CD4-positive, alpha-beta T cell treated with Interleukin-1 beta for 1 hour (primary cell): ENCODE results near the gene FAM222A.

Experiments
- DNase-seq, 2 donors: peaks; one replicate each; pipeline ENCODE4 v3.0.0-alpha.2; 2020 to 2022

The FAM222A gene

GRCh38 chr12:109727039-109727723 is 13.6 kb downstream of the FAM222A start:
- DNase-seq: no peak

DNA sequence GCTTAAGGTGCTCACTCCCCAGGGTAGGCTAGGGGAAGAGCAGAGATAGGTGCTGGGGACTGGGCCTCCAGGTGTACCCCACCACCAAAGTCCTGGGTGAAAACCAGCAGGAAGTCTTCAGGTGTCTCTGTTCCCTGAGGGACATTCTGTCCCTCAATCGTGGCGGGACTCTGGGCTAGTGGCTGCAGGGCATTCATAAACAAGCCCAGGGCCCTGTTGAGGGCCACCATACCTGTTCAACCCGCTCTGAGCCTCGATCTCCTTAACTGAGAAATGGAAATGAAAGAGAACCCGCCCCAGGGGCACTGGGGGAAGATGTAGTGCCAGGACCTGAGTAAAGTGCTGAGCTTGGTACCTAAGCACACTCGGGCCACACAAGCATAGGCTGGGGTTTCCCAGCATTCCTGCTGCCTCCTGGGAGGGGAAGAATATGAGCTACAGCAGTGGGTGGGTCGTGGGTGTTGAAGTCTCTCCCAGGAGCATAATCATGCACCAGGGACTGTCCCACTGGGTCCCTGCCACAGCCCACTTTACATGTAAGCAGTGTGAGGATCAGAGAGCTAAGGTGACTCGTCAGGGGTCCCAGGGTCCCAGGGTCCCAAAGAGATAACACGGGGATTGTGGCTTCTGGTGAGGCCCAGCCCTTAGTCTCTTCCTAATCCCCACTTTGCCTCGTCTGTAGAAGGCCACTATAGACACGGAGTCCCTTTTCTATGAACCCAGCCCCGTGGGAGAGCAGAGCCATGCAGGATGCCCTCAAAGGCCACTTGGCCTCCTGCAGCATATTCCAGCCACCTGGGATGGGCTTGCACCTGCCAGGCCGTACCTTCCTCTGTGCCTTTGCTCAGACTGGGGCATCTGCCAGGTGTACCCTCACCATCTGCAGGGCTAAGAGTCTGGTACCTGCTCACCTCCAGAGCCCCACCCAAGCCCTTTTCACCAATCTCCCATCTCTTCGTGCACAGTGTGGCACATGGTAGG is 14.4 kb downstream of the FAM222A start:
- no peak for DNase-seq

GRCh38 chr12:109728921-109729320 is 15.3 kb downstream of the FAM222A start:
- DNase-seq: no peak

- no peak for DNase-seq
Measured at GRCh38 chr12:109729371-109729781, 15.8 kb downstream of the FAM222A start.

- DNase-seq: no peak
Measured at GRCh38 chr12:109729801-109730200, 16.2 kb downstream of the FAM222A start.

DNA sequence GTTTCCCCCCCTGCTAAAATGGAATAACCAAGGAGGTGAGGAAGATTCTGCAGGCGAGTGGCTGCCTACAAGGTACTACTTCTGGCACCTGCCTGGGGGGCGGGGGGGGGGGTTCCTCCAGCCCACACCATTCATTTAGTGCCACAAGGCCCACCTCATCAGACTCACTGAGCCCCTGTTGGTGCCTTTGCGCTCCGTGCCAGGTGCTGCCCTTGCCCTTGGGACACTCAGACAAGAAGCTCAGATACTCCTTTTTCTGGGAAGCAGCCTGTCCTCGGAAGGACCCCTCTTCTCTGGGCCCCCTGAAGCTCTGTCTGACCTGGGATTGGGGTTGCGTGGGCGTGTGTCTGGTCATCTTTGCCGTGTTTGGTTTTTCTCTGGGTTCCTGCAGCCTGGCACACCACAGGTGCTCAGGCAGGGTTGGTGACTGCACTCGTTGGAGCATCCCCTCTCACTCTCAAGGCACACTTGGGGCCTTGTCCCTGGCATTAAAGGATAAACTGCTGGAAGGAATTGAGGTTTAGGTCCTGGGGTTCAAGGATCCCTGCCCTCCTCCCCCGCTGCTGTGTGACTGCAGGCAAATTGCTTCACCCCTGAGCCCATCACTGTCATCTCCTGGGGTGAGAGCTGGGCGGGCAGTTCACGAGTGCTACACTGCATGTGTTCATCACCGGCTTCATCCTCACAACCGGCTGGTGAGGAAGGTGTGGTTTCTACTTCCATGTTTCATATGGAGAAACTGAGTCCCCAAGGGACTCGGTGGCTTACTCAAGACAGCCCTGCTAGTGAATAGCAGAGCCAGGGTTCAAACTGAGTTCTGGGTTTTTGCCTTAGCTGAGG is 16.9 kb downstream of the FAM222A start:
- no peak for DNase-seq

- no peak for DNase-seq
Measured at GRCh38 chr12:109731231-109731731, 17.7 kb downstream of the FAM222A start.

GRCh38 chr12:109731806-109732205 is 18.2 kb downstream of the FAM222A start:
- no peak for DNase-seq

GRCh38 chr12:109732321-109733305 is 19.0 kb downstream of the FAM222A start:
- DNase-seq: no peak

DNA sequence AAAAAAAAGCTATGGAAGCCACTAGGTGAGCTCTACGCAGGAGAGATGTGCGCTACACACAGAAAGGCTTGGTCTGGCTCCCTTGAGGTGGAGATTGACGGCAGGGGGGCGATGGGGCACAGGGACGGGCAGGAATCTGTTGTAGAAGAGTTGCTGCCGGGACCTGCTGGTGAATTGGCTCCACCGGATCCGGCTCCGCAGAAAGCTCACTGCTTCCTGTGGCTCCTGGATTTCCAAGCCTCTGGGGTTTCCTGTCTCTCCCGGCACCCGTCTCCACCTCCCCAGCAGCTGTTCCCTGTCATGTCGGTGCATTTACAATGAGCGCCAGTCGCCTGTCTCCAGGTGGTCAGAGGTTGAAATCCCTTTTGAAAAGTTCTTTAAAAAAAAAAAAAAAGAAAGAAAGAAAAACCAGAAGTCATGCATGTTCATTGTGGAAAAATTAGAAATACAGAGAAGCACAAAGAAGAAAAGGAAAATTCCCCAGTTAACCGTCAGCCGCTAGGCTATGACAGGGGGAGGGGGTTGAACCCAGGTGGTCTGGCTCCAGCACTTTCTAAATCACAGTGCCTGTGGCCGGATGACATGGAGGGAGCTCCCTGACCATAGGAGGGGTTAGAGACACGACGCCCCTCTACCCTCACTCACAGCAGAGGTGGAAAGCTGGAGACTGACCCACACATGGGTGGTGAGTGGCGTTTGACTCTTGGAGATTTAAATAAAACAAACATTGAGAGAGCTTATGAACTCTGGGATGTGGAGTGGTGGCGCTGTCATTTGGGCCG is 20.8 kb downstream of the FAM222A start:
- no peak for DNase-seq

- DNase-seq: no peak
Measured at GRCh38 chr12:109735051-109735521, 21.5 kb downstream of the FAM222A start.

DNA sequence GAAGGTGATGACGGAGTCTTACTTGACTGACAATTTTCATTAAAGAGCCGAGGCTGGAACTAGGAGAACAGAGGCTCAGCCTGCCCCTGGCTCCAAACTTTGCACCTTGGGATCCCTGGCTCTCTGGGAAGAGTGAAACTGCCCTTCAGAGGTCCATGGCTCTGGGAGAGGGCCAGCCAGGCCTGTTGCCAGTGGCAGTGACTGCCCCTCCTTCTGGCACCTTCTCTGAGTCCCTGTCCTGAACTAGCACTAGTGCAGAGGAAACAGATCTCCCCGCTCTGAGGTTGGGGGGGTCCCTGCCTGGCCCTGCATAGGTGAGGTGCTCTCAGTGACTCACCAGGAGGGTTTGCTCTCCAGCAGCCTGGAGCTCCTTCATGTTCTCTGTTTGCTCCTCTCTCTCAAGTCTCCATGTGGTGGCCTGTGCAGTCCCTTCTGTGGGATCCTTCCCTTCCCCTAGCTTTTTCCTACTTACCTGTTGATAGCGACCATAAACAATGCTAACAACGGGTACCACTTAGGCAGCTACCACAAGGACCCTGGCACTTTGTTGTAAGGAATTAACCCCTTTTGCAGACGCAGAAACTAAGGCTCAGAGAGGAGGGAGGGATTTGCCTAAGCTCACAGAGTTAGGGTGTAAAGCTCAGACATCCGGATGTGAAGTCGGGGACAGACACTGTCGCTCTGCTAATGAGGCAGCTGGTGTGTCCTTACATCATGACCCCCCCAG is 22.4 kb downstream of the FAM222A start:
- no peak for DNase-seq

DNA sequence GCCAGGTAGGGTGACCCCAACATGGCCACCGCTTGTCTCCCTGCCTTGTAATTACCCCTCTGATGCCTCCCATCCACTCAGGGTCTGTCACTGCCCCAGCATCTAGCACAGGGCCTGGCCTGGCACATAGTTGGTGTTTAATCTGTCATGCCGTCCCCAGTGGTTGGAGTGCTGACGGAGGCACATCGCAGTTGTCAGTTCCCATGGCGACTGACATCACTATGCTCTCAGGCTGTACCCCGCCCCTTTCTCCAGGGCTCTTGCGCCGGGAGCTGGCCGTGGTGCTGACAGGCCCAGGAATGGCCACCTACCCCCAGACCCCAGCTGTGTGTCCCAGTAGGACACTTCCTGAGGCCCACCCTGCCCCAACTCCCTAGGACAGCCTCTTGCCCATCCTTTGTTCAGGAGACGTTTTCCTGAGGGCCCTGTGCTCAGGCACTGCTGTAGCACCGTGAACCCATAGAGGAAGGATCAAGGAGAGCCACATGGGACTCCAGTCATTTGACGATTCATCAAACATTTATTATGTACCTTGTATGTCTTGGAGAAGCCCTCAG is 23.0 kb downstream of the FAM222A start:
- no peak for DNase-seq

DNA sequence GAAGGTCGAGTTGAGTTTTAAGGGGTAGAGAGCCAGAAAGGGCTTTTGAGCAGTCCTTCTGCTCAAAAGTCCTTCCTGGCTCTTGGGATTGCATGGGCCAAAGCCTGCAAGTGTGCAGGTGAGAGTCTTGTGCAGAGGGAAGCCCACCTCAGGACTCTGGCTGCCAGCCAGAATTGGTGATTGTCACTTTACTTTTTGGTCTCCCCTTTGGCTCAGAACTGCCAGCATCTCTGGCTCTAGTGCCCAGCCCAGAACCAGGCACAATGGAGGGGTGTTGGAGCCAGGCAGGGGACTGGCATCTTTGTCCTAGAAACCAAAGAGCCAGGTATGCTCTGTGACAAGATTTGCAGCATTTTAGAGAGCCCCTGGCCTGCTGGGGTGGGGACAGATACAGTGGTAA is 23.5 kb downstream of the FAM222A start:
- DNase-seq: no peak

DNA sequence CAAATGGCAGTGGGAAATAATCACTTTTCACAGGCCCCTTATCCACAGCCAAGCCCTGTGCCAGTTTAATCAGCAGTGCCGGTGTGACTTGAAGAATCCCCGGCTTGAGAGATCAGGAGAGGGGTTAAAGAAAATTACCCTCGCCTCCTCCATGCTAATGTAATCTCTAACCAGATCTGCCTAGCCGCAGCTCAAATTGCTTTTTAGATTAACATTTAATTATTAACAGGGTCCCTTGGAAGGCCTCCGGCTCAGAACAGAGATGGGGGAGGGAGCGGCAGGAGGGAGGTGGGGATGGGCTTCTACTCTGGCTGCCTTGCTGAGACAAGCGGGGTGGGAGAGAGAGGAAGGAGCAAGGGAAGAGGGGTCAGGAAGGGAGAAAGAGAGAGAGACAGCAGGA is 24.0 kb downstream of the FAM222A start:
- no peak for DNase-seq

DNA sequence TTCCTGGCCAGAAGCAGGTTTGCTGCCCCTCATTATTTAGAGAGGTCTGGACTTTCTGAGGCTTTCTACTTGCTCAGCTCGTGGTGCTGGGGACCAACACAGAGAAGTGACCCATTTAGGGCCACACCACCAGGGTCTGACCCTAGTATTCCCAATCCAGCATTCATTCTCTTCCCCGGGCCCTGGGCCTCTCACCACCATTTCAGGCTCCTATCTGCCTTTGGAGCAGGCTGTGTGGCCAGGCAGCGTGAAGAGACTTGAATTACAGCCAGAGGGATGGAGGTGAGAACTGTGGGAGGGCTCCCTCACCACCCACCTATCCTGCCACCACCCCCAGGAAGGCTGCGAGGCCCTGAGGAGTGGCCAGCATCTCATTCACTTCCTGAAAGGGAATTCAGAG is 24.6 kb downstream of the FAM222A start:
- no peak for DNase-seq

DNA sequence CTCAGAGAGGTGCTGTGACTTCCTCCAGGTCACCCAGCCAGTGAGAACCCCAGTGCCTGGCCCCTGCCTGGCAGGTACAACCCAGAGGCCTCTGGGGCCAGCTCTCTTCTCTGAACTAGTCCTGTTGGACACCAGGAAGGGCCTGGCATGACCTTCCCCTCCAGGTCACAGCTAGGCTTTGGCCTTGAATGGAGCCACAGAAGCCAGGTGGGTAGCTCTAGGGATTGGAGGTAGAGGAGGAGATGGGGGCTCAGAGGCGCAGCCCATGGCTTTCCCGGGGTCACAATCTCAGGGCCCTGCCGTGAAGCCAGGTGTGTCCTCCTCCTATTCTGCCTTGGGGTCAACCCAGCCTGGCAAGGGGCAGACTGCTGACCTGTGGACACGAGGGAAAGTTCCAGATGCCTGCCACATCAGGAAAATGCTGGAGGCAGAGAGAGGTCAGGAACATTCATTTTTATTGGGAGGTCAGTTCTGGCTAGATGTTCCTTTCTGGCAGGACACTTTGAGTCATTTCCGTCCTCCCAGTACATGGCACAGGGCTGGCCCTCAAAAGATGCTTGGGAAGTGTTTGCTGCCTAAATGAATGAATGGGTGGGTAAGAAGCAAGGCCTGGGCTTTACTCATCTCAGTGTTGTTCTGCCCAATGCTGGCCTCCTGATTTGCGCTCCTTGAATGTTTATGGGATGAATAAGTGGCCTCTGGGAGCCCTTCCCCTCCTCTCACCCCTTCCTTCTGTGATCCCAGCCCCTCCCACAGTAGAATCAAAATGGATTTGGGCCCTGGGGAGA is 25.4 kb downstream of the FAM222A start:
- no peak for DNase-seq
